Small intestine (tissue), 7 donors: ENCODE measurements around the gene MOCS1. TPM values are rescaled to one million over a fixed set of nuclear protein-coding genes. Genes with fewer than 3 reads are reported as not detected.

Experiments
- DNase-seq, 2 donors: peaks; one replicate each; pipeline versions ENCODE4 v3.0.0 to v3.0.0-alpha.2; 2013
- FAIRE-seq: peaks from 2 replicates; lab custom pipeline; 2012; peaks lifted over from hg19 to GRCh38; lab: Jason Lieb, UNC
- H3K27ac ChIP-seq, 3 donors: one replicate each; pipeline ENCODE4 v1.5.1; 2013; ENCODE audit warnings: low read length in 2 of 3, mild to moderate bottlenecking in 2 of 3, control low read depth in 1 of 3, inconsistent platforms in 1 of 3, low read depth in 1 of 3, moderate library complexity in 1 of 3
- H3K27me3 ChIP-seq, 3 donors: one replicate each; pipeline ENCODE4 v1.6.1; 2013; ENCODE audit warnings: low read length in 3 of 3, inconsistent platforms in 1 of 3; ENCODE audit not compliant: control insufficient read depth in 3 of 3, insufficient read depth in 3 of 3
- H3K36me3 ChIP-seq, 3 donors: one replicate each; pipeline ENCODE4 v1.6.1; 2013; ENCODE audit warnings: low read length in 3 of 3, inconsistent platforms in 1 of 3, low read depth in 1 of 3, mild to moderate bottlenecking in 1 of 3, moderate library complexity in 1 of 3; ENCODE audit not compliant: control insufficient read depth in 3 of 3, insufficient read depth in 2 of 3
- H3K4me1 ChIP-seq, 3 donors: one replicate each; pipeline ENCODE4 v1.6.1; 2013; ENCODE audit warnings: low read length in 2 of 3, inconsistent platforms in 1 of 3, low read depth in 1 of 3, mild to moderate bottlenecking in 1 of 3, moderate library complexity in 1 of 3; ENCODE audit not compliant: control insufficient read depth in 3 of 3, insufficient read depth in 2 of 3
- H3K4me3 ChIP-seq, 3 donors: one replicate each; pipeline ENCODE4 v1.5.1; 2013; ENCODE audit warnings: low read length in 3 of 3, control low read depth in 1 of 3, inconsistent platforms in 1 of 3, low read depth in 1 of 3, mild to moderate bottlenecking in 1 of 3, moderate library complexity in 1 of 3
- H3K9me3 ChIP-seq, 2 donors: one replicate each; pipeline ENCODE4 v1.6.1; 2013; ENCODE audit warnings: low read depth in 1 of 2, low read length in 1 of 2; ENCODE audit not compliant: control insufficient read depth in 2 of 2, insufficient read depth in 1 of 2
- WGBS, 3 donors: extraction: QIAGEN DNeasy Blood & Tissue Kit; methylation state at CpG; one replicate each; pipeline ENCODE4 v1.1.7; 2013; 5-methylcytosine and 5-hydroxymethylcytosine counted together
- polyA plus RNA-seq, 4 donors: library from polyadenylated mRNA; stranded (reverse) in 3 of 4; unstranded in 1 of 4; fragments of 200-250 nt in 3 of 4; fragments of 120-200 nt in 1 of 4; gene quantifications; one replicate each; pipeline versions ENCODE4 v1.2.1 to v1.2.3, GENCODE V29; 2013
- donor health status: healthy with polysubstance abuse.
- donor health status: control.
- donor health status: control.
- donor health status: Bipolar disorder and iron deficiency.
- donor health status: healthy.

Gene MOCS1
- polyA plus RNA-seq, 4 donors = 11.9 to 29.6 (median 18.0) TPM

DNA sequence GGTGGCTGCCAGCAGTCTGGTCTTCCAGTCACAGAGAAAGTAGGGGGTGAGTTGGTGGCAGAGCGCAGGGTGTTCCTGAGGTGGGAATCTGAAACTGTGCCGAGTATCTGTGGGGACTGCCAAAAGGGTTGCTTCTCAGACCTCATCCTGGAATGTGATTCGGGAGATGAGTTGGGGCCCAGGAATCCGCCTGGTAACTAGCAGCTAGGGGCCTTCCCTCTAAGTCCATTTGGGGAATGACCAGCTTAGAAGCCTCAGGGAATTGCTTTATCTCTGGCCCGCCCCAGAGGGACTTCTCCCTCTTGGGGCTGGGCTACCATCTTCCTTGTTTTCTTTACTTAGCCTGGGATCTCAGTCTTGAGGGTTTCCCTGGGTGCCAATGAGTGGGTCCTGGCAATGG lies 49.6 kb downstream of the MOCS1 start:
- FAIRE-seq (no peak), DNase-seq (no peak)
- H3K4me1 ChIP-seq = peaks cover 0 to 16% (median 0%) of the 10 kb centered on the region in 3 donors
- no peak overlapping the region for H3K4me3 ChIP-seq
- WGBS, 3 donors = 76 to 86% (median 79%) methylated on average over 5 of the region's 5 CpGs
- H3K27me3 ChIP-seq = peaks cover 0 to 3% (median 0%) of the 10 kb centered on the region in 3 donors
- H3K9me3 ChIP-seq = no peaks in the 10 kb centered on the region
- H3K27ac ChIP-seq = peak overlapping the region in 1 of 3 donors; percentile 30
- H3K36me3 ChIP-seq = peaks cover 0 to 7% (median 2%) of the 10 kb centered on the region in 3 donors

DNA sequence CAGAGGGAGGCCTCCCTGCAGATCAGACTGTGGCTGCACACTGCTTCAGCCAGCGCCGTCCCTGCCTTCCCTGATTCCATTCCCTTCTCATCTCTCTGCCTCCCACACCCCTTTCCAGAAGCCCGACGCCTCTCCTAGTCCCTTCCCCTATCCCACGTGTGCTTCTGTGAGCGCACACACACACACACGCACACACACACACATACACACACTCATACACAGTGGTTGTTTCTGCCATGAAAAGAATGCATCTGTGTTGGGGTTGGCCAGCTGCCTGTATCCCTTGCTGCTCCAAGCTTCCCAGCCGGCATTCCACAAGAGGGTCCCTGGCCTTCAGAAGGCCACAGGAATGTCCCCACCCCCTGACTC lies 51.7 kb downstream of the MOCS1 start:
- H3K27me3 ChIP-seq = peaks cover 0 to 3% (median 0%) of the 10 kb centered on the region in 3 donors
- WGBS, 3 donors = 66 to 83% (median 77%) methylated on average over 8 of the region's 8 CpGs
- H3K4me1 ChIP-seq = peaks cover 0 to 10% (median 0%) of the 10 kb centered on the region in 3 donors
- no peaks in the 10 kb centered on the region for H3K9me3 ChIP-seq
- DNase-seq = peak in 1 of 2 donors; percentile 41
- peaks cover 0 to 9% (median 4%) of the 10 kb centered on the region in 3 donors for H3K36me3 ChIP-seq
- no peak overlapping the region for H3K4me3 ChIP-seq
- FAIRE-seq = no peak
- peak overlapping the region in 1 of 3 donors; percentile 3 for H3K27ac ChIP-seq

DNA sequence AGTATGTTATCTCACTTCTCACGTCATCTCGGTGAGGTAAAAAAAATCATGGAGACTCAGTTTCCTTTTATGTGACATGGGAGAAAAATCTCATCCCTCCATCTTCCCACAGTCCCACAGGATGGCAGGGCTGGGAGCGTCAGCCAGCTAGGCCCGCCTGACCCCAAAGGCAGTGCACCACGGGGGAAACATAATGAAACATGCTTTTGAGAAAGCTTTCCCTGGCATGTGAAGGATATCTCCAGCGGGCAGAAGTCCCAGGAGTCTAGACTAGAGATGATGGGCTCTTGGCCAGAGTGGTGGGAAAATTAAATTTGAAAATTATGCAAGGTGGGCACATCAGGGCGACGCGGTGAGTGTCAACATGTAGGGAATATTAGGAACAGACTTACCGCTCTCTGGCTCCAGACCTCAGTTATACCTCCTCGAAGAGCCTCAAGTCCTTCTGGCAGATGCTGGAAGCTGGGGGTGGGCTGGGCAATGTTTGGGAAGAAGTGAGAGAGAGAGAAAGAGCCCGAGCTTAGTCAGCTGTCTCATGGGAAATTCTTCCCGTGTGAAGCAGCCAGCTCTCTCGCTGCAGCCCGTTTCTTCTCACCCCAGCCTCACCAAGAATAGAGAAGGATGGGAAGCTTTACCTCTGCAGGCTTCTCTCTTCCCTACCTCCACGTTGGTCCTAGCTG lies 52.3 kb downstream of the MOCS1 start:
- H3K27me3 ChIP-seq = peaks cover 0 to 3% (median 0%) of the 10 kb centered on the region in 3 donors
- H3K4me1 ChIP-seq = peaks cover 0 to 6% (median 0%) of the 10 kb centered on the region in 3 donors
- H3K9me3 ChIP-seq = no peaks in the 10 kb centered on the region
- H3K4me3 ChIP-seq = no peak overlapping the region
- H3K36me3 ChIP-seq = peaks cover 0 to 9% (median 4%) of the 10 kb centered on the region in 3 donors
- WGBS, 3 donors = 69 to 84% (median 81%) methylated on average over 16 of the region's 16 CpGs
- no peak for FAIRE-seq
- H3K27ac ChIP-seq = peak overlapping the region in 1 of 3 donors; percentile 3
- DNase-seq = no peak

DNA sequence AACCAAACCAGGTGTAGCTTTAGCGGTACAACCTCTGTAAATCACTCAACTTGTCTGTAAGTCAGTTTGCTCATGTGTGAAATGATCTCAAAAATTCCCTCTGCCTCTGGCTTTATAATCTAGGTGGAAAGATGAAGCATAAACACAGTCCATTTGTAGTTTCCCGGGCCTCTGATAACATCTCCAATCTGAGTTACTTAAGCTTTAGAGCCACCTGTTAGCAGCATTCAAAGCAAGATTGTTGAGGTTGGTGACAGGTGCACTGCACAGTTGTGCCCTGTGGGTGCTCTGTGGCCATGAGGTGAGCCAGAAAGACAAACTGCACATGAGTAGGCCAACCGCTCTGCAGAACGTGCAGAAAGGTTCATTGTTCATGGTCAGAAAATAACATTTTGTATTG lies 53.7 kb downstream of the MOCS1 start:
- no peak for DNase-seq
- no peak overlapping the region for H3K4me3 ChIP-seq
- H3K9me3 ChIP-seq = no peaks in the 10 kb centered on the region
- peaks cover 0 to 3% (median 0%) of the 10 kb centered on the region in 3 donors for H3K27me3 ChIP-seq
- 14 to 53% (median 19%) methylated on average over 4 of the region's 4 CpGs for WGBS, 3 donors
- H3K36me3 ChIP-seq = peaks cover 0 to 7% (median 4%) of the 10 kb centered on the region in 3 donors
- H3K4me1 ChIP-seq = peaks cover 0 to 6% (median 0%) of the 10 kb centered on the region in 3 donors
- FAIRE-seq = no peak
- H3K27ac ChIP-seq = no peak overlapping the region

DNA sequence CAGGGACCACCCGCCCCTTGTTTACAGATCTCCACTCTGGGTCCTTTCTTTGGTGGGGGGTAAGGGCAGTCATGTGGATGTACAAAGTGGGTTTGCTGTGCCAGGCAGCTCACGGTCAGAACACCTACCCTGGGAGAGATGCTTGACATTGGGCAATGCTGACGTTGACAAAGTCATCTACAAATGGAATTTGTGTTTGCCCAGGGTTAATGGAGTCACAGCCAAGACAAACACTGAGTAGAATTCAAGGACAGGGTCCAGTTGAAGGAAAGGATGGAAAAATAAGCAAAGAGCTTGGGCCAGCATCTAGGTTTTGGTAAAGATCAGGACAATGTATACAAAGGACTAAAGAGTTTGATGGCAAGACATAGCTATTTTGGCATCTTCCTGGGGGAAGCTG lies 54.7 kb downstream of the MOCS1 start:
- Histone ChIP-seq H3K36me3 (peaks cover 0 to 4% (median 2%) of the 10 kb centered on the region in 3 donors), H3K27ac (no peak overlapping the region), H3K27me3 (peaks cover 0 to 3% (median 0%) of the 10 kb centered on the region in 3 donors), H3K4me1 (peaks cover 0 to 6% (median 0%) of the 10 kb centered on the region in 3 donors), H3K9me3 (no peaks in the 10 kb centered on the region), H3K4me3 (no peak overlapping the region)
- DNase-seq (no peak), FAIRE-seq (no peak)
- WGBS, 3 donors = 80 to 87% (median 82%) methylated on average over 3 of the region's 3 CpGs

DNA sequence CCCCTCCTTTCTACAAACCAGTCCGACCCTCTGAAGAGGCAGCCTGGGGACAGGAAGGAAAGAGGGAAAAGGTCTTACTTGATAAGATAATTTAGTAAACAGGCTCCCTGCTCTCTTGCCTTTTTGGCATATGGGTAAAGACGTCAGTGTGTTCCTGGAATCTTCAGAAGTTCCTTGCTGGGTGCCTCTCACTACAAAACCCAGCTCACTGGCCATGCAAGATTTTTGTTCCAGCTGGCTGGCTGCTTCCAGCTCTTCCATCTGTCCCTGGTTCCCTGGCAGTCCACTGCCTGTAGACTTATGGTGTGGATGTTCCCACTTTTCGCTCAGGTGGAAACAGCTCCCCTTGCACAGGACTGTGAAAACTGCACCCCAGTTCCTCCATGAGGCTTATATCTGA lies 57.4 kb downstream of the MOCS1 start:
- whole genome bisulfite sequencing, 3 donors = 61 to 72% (median 71%) methylated on average over 3 of the region's 3 CpGs

DNA sequence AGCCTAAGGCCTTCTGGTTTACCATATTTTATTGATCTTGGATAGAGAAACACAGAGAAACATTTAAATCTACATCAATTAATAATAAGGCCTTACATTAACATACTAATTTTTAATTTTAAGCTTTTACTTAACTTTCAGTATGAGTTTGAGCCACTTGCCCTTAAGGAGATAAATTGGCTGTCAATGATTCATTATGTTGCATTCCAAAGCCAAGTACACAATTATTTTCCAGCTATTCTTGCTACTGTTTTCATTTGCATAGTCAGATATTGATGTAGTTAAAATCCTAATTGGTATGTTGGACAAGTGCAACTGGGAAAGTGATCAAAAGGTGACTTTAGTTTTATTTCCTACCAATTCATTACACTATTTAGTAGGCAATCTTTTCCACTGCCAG lies 58.2 kb downstream of the MOCS1 start:
- peaks cover 0 to 4% (median 2%) of the 10 kb centered on the region in 3 donors for H3K36me3 ChIP-seq
- no peak overlapping the region for H3K27ac ChIP-seq
- H3K4me1 ChIP-seq = no peaks in the 10 kb centered on the region
- FAIRE-seq = no peak
- no peak for DNase-seq
- no peaks in the 10 kb centered on the region for H3K9me3 ChIP-seq
- no peaks in the 10 kb centered on the region for H3K27me3 ChIP-seq
- no peak overlapping the region for H3K4me3 ChIP-seq

More for the DNA sequence above, 57.4 kb downstream of the MOCS1 start:
- no peaks in the 10 kb centered on the region for H3K4me1 ChIP-seq
- H3K4me3 ChIP-seq = no peak overlapping the region
- H3K27ac ChIP-seq = no peak overlapping the region
- H3K9me3 ChIP-seq = no peaks in the 10 kb centered on the region
- DNase-seq (no peak), FAIRE-seq (no peak)
- H3K36me3 ChIP-seq = peaks cover 0 to 4% (median 2%) of the 10 kb centered on the region in 3 donors
- no peaks in the 10 kb centered on the region for H3K27me3 ChIP-seq

DNA sequence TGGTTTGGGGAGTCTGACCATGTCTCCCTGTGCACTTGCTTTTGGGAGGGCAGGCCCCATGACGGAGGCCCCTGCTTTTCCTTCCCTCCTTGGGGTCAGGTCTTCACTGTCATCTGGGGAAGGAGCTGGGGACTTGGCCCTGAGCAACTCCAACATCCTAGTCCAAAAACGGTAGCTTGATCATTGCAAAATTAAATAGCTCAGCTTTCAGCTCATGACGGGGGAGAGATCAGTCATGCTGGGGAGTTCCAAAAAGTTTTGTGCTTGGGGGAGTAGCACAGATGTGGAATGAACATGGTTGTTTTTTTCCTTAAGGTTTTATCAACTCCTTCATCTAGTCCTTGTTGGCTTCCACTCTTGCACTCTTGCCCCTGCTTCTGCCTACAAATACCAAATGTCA lies 60.8 kb downstream of the MOCS1 start:
- FAIRE-seq (no peak), DNase-seq (no peak)
- Histone ChIP-seq H3K9me3 (no peaks in the 10 kb centered on the region), H3K4me3 (no peak overlapping the region), H3K27me3 (no peaks in the 10 kb centered on the region), H3K4me1 (no peaks in the 10 kb centered on the region), H3K36me3 (peaks cover 0 to 5% (median 0%) of the 10 kb centered on the region in 3 donors), H3K27ac (no peak overlapping the region)
- 84 to 93% (median 85%) methylated on average over 3 of the region's 3 CpGs for WGBS, 3 donors
